Measurements from ENCODE around the gene EPN1. TPM values are rescaled to one million over a fixed set of nuclear protein-coding genes. Genes with fewer than 3 reads are reported as not detected.

EPN1 gene
- total and polyA plus RNA-seq, 2 of the 13 experiments (the other 11 are each of a cell fraction or from before 2014, with no cell fraction given): 28.9 to 31.7 TPM

- TF ChIP-seq ZNF552 (CRISPR knock-in tag; IDR thresholded peaks at IDR 0.05; ENCODE audit: borderline replicate concordance): no peak
- TF ChIP-seq, protein P1, sequence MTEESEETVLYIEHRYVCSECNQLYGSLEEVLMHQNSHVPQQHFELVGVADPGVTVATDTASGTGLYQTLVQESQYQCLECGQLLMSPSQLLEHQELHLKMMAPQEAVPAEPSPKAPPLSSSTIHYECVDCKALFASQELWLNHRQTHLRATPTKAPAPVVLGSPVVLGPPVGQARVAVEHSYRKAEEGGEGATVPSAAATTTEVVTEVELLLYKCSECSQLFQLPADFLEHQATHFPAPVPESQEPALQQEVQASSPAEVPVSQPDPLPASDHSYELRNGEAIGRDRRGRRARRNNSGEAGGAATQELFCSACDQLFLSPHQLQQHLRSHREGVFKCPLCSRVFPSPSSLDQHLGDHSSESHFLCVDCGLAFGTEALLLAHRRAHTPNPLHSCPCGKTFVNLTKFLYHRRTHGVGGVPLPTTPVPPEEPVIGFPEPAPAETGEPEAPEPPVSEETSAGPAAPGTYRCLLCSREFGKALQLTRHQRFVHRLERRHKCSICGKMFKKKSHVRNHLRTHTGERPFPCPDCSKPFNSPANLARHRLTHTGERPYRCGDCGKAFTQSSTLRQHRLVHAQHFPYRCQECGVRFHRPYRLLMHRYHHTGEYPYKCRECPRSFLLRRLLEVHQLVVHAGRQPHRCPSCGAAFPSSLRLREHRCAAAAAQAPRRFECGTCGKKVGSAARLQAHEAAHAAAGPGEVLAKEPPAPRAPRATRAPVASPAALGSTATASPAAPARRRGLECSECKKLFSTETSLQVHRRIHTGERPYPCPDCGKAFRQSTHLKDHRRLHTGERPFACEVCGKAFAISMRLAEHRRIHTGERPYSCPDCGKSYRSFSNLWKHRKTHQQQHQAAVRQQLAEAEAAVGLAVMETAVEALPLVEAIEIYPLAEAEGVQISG (CRISPR knock-in tag; IDR thresholded peaks at IDR 0.05): peak; percentile 82
- TF ChIP-seq DMAP1 (CRISPR knock-in tag; IDR thresholded peaks at IDR 0.05): peak; percentile 78
- no peak for TF ChIP-seq NCOR1 (IDR thresholded peaks at IDR 0.05; ENCODE audit: borderline replicate concordance, low read length)
- no peak for TF ChIP-seq STAG1 (CRISPR knock-in tag; IDR thresholded peaks at IDR 0.05)
- TF ChIP-seq MAF1 (CRISPR knock-in tag; IDR thresholded peaks at IDR 0.05; ENCODE audit: borderline replicate concordance): 0 out of 2 replicates have a peak, but pooled peaks have one; percentile 26
- TF ChIP-seq WIZ (CRISPR knock-in tag; IDR thresholded peaks at IDR 0.05): peak; percentile 78; the same call in 1 of the 2 replicates
- TF ChIP-seq ZNF790 (CRISPR knock-in tag; IDR thresholded peaks at IDR 0.05; ENCODE audit: borderline replicate concordance): 0 out of 2 replicates have a peak, but pooled peaks have one; percentile 36
- no peak for TF ChIP-seq NPAS2 (CRISPR knock-in tag; IDR thresholded peaks at IDR 0.05; ENCODE audit: borderline replicate concordance)
- peak; percentile 37; the same call in 1 of the 2 replicates for TF ChIP-seq E2F2 (CRISPR knock-in tag; IDR thresholded peaks at IDR 0.05; ENCODE audit: borderline replicate concordance)
- TF ChIP-seq NKX3-1 (CRISPR knock-in tag; IDR thresholded peaks at IDR 0.05): peak; percentile 60; the same call in 1 of the 2 replicates
- TF ChIP-seq RORA (CRISPR knock-in tag; IDR thresholded peaks at IDR 0.05): no peak
- peak; percentile 17; the same call in 1 of the 2 replicates for TF ChIP-seq ZSCAN9 (CRISPR knock-in tag; IDR thresholded peaks at IDR 0.05; ENCODE audit: borderline replicate concordance)
- TF ChIP-seq, protein P2, sequence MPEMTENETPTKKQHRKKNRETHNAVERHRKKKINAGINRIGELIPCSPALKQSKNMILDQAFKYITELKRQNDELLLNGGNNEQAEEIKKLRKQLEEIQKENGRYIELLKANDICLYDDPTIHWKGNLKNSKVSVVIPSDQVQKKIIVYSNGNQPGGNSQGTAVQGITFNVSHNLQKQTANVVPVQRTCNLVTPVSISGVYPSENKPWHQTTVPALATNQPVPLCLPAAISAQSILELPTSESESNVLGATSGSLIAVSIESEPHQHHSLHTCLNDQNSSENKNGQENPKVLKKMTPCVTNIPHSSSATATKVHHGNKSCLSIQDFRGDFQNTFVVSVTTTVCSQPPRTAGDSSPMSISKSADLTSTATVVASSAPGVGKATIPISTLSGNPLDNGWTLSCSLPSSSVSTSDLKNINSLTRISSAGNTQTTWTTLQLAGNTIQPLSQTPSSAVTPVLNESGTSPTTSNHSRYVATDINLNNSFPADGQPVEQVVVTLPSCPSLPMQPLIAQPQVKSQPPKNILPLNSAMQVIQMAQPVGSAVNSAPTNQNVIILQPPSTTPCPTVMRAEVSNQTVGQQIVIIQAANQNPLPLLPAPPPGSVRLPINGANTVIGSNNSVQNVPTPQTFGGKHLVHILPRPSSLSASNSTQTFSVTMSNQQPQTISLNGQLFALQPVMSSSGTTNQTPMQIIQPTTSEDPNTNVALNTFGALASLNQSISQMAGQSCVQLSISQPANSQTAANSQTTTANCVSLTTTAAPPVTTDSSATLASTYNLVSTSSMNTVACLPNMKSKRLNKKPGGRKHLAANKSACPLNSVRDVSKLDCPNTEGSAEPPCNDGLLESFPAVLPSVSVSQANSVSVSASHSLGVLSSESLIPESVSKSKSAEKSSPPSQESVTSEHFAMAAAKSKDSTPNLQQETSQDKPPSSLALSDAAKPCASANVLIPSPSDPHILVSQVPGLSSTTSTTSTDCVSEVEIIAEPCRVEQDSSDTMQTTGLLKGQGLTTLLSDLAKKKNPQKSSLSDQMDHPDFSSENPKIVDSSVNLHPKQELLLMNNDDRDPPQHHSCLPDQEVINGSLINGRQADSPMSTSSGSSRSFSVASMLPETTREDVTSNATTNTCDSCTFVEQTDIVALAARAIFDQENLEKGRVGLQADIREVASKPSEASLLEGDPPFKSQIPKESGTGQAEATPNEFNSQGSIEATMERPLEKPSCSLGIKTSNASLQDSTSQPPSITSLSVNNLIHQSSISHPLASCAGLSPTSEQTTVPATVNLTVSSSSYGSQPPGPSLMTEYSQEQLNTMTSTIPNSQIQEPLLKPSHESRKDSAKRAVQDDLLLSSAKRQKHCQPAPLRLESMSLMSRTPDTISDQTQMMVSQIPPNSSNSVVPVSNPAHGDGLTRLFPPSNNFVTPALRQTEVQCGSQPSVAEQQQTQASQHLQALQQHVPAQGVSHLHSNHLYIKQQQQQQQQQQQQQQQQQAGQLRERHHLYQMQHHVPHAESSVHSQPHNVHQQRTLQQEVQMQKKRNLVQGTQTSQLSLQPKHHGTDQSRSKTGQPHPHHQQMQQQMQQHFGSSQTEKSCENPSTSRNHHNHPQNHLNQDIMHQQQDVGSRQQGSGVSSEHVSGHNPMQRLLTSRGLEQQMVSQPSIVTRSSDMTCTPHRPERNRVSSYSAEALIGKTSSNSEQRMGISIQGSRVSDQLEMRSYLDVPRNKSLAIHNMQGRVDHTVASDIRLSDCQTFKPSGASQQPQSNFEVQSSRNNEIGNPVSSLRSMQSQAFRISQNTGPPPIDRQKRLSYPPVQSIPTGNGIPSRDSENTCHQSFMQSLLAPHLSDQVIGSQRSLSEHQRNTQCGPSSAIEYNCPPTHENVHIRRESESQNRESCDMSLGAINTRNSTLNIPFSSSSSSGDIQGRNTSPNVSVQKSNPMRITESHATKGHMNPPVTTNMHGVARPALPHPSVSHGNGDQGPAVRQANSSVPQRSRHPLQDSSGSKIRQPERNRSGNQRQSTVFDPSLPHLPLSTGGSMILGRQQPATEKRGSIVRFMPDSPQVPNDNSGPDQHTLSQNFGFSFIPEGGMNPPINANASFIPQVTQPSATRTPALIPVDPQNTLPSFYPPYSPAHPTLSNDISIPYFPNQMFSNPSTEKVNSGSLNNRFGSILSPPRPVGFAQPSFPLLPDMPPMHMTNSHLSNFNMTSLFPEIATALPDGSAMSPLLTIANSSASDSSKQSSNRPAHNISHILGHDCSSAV (CRISPR knock-in tag; IDR thresholded peaks at IDR 0.05; ENCODE audit: borderline replicate concordance): no peak
- peak; percentile 22; the same call in 1 of the 2 replicates for TF ChIP-seq SNAI1 (CRISPR knock-in tag; IDR thresholded peaks at IDR 0.05; ENCODE audit: borderline replicate concordance)
- no peak for TF ChIP-seq ZFYVE20 (CRISPR knock-in tag; IDR thresholded peaks at IDR 0.05; ENCODE audit: borderline replicate concordance, low read depth)
- TF ChIP-seq ARNTL (CRISPR knock-in tag; IDR thresholded peaks at IDR 0.05): peak; percentile 56
Observed at GRCh38 chr19:55654868-55655647, 20.0 kb upstream of the EPN1 start, which contains the start of gene U2AF2 (continued).
